SU-DHL-6 (cell line): ENCODE measurements around the gene ZNF536.

Experiments
- EZH2phosphoT487 ChIP-seq: fragments of 200-600 bp; sonication (generic), shearing (Covaris generic); conservative IDR thresholded peaks from 2 replicates; pipeline ENCODE4 v1.6.1; 2018; ENCODE audit warnings: mild to moderate bottlenecking, antibody characterized with exemption, low read length, moderate library complexity, mixed read lengths
- TF ChIP-seq, protein P1 (sequence below): fragments of 200-600 bp; sonication (generic); IDR thresholded peaks from one replicate; pipeline ENCODE4 v1.5.1; 2017; ENCODE audit warnings: antibody characterized with exemption, mild to moderate bottlenecking, low read length, moderate library complexity; ENCODE audit not compliant: insufficient read depth, poor library complexity, severe bottlenecking

- TF ChIP-seq, protein P1, sequence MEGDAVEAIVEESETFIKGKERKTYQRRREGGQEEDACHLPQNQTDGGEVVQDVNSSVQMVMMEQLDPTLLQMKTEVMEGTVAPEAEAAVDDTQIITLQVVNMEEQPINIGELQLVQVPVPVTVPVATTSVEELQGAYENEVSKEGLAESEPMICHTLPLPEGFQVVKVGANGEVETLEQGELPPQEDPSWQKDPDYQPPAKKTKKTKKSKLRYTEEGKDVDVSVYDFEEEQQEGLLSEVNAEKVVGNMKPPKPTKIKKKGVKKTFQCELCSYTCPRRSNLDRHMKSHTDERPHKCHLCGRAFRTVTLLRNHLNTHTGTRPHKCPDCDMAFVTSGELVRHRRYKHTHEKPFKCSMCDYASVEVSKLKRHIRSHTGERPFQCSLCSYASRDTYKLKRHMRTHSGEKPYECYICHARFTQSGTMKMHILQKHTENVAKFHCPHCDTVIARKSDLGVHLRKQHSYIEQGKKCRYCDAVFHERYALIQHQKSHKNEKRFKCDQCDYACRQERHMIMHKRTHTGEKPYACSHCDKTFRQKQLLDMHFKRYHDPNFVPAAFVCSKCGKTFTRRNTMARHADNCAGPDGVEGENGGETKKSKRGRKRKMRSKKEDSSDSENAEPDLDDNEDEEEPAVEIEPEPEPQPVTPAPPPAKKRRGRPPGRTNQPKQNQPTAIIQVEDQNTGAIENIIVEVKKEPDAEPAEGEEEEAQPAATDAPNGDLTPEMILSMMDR: no peak
- no peak for TF ChIP-seq EZH2phosphoT487
Observed at GRCh38 chr19:30602661-30603350, 230.6 kb downstream of the ZNF536 start.
